ENCODE data around the gene TUBB3.
"Not testable (repeated sequence)": the region's sequence is repeated elsewhere in the genome, so short reads cannot be mapped to it uniquely, and the experiment has no call there.

Gene TUBB3

GRCh38 chr16:89903908-89904515 lies 19.1 kb upstream of the TUBB3 start:
- no peak for DNase-seq

DNA sequence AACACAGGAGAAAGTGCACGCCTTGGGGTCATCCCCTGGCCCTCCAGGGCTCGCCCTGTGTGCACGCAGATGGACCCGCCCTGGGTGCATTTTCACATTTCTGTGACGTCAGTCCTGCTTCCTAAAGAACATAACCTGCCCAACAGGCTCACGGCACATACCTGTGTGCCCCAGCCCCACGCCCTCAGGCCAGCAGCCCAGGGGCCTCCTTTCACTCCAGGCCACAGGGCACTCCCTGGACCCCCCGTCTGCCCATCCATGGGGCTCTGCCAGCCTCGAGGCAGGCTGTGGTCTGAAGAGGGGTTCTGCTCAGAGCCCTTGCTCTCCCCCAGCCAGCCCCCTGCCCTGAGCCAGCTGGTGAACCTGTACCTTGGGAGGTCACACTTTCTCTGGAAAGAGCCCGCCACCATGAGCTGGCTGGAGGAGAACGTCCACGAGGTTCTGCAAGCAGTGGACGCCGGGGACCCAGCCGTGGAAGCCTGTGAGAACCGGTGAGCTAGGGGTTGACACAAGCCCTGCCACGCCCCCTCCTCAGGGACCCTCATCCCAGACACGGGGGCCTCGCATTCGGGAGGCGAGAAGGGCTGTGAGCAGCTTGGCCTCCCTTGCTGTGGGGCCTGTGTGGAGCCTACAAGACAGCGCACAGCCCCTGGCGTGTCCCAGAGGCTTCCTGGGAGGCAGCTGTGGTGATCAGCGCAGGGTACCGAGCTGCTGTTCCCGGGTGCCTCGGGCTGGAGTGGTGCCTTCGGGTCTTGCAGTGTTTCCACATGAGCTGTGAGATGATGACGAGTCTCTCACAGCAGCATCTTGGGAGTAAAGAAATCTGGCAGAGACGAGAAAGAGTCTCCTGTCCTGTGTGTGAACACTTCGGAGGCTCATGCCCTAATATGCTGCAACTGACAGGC lies 18.3 kb upstream of the TUBB3 start:
- DNase-seq, result no peak

DNA sequence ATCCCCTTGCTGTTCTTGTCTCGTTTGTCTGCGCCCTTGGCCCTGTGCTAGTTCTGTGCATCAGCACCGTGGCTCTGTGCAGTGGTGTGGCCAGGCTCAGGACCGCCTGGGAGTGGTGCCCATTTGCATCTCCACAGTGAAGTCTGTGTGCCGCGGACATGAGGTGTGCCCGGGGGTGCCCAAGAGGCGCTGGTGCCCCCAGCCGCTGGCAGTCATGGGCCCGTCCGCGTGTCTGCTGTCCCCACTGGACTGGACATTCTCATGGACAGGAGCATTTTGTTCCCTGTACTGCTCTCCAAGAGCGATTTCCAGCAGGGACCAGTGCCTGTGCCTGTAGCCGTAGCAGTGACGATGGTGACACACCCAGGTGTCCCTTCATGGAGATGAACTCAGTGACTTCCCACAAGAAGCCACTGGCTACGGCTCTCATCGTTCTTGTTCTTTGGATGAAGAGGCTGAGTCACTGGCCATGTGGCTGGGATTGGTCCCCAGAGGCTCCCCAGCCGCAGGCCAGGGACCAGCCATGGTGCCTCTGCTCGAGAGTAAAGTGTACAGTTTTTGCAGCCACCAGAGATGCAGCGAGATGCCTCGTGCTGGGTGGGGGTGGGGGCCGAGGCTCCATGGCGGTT lies 17.5 kb upstream of the TUBB3 start:
- no peak for DNase-seq

- DNase-seq, result no peak
These were observed 16.8 kb upstream of the TUBB3 start for GRCh38 chr16:89906140-89907025.

DNA sequence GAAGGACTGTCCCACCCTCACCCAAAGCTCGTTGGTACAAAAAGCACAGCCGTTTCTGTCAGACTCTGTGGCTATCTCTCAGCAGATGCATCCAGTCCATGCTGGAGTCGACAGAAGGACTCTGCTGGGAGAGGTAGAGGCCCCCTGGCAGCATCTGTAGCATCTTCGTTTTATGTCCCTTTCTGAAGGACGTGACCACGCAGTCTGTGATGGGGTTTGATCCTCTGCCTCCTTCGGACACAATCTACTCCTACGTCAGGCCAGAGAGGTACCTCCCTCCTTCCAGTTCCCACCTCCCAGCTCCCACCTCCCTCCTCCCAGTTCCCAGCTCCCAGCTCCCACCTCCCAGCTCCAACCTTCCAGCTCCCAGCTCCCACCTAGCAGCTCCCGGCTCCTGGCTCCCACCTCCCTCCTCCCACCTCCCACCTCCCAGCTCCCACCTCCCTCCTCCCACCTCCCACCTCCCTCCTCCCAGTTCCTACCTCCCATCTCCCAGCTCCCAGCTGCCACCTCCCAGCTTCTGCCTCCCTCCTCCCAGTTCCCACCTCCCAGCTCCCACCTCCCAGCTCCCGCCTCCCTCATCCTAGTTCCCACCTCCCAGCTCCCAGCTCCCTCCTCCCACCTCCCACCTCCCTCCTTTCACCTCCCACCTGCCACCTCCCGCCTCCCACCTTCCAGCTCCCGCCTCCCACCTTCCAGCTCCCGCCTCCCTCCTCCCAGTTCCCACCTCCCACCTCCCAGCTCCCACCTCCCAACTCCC lies 15.9 kb upstream of the TUBB3 start:
- DNase-seq, result no peak

DNA sequence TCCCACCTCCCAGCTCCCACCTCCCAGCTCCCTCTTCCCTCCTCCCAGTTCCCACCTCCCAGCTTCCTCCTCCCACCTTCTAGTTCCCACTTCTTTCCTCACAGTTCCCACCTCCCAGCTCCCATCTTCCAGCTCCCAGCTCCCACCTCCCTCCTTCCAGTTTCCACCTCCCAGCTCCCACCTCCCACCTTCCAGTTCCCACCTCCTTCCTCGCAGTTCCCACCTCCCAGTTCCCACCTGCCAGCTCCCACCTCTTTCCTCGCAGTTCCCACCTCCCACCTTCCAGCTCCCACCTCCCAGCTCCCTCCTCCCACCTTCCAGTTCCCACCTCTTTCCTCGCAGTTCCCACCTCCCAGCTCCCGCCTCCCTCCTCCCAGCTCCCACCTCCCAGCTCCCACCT lies 14.9 kb upstream of the TUBB3 start:
- DNase-seq, result no peak

DNA sequence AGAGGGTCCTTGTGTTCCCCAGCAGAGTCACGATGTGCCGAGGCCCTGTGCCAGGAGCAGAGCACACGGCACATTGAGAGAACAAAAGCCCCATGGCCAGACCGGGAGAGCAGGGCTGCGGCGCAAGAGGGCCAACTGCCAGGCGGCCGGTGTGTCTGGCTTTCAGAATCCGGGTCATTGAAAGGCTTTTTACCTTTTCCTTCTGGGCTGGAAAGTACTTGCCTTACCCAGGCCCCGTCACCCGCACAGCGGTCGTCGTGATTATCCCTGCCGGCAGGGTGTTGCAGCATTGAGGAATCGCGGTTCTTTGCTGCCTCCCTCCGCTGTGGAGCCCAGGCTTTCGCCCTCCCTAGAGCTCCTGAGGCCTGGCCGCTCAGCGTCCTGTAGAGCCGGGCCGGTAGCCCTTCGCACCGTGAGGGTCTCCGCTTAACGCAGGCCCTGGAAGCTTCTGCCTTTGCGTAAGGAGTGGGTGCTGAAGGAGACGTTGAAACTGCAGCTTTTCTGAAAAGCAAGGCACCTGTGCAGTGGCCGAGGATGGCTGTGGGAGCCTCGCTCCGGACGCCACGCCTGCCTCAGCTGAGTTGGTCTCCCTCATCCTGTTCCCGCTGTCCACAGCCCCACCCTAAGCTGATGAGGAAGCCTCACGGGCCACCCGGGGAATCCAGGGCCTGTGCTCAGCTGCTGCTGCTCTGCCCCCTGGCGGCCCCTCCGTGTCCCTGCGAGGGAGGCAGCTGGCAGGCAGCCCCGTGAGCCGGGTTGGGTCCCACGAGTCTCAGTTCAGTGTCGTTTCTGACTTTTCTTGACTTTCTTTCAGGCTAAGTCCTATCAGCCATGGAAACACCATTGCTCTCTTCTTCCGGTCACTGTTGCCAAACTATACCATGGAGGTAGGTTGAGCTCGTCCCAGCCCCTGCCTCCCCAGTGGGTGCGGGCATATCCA lies 13.1 kb upstream of the TUBB3 start:
- DNase-seq, result peak; percentile 63

- no peak for DNase-seq
These were observed 12.3 kb upstream of the TUBB3 start for GRCh38 chr16:89910717-89911354.

DNA sequence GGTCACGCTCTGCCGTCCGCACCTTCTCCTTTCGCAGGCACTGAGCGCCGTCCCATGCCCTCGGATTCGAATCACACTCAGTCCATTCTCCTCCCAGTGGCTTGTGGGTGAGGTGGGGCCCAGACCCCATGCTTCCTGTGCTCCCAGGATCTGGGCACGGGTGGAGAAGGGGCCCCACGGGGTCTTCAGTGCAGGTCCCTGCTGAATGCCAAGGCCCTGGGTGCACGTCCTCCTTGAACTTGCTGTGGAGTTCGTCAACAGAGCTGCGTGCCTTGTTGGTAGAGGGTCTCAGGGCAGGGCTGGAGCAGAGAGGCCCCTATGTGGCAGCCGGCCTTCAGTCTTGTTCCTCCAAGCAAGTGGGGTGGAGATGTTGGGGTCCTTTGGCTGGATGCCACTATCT lies 11.8 kb upstream of the TUBB3 start:
- DNase-seq, result no peak

DNA sequence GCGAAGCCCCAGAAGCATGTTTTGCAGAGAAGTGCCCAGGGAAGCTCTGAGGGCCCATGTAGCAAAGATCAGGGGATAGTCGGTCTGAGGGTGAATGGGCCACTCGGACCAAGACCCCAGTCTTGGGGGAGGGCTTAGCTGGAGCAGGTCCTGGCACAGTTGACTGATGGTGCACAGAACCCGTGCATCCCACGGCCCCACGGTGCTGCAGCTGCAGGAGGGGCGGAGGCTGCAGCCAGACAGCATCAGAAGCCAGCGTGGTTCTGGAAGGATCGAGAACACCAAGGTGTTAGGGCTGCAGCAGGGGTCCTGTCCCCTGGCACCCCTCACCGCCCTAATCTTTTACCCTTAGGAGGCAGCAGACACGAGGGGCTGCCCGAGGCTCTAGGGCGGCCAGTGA lies 11.0 kb upstream of the TUBB3 start:
- DNase-seq, result no peak

DNA sequence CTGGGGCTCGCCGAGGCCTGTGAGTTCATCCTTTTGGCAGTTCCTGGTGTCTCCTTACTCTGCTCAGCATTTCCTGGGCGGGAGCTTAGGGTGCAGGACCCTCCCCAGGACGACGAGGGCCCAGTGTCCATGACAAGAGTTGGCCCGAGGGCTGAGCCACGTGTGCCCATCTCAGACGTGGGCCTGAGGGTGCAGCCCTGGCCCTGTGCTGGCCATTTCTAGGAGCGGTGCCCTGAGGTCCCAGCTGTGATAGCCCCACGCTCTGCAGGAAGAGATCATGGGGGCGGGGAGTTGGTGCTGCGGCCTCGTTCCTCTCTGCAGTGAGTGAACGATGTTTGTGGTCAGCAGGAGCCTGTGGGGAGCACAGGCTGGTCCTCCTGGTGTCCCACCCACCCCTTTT lies 10.5 kb upstream of the TUBB3 start:
- DNase-seq, result no peak

GRCh38 chr16:89913408-89914387 lies 9.4 kb upstream of the TUBB3 start:
- no peak for DNase-seq

DNA sequence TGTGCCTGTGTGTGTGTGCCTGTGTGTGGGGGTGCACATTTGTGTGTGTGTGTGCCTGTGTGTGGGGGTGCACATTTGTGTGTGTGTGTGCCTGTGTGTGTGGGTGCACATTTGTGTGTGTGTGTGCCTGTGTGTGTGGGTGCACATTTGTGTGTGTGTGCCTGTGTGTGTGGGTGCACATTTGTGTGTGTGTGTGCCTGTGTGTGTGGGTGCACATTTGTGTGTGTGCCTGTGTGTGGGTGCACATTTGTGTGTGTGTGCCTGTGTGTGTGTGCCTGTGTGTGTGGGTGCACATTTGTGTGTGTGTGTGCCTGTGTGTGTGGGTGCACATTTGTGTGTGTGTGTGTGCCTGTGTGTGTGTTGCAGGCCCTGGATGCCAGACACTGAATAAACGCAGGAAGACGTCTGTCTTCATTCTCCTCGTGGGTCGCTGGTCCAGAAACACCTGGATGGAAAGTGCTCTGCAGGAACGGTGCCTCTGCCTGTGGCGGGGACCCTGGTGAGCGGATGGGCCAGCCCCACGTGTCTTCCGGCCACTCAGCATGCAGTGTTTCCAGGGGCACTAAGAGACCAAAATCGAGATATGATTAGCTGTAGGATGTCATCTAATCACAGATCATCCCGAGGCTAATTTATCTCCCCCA lies 8.4 kb upstream of the TUBB3 start:
- not testable (repeated sequence) for DNase-seq

DNA sequence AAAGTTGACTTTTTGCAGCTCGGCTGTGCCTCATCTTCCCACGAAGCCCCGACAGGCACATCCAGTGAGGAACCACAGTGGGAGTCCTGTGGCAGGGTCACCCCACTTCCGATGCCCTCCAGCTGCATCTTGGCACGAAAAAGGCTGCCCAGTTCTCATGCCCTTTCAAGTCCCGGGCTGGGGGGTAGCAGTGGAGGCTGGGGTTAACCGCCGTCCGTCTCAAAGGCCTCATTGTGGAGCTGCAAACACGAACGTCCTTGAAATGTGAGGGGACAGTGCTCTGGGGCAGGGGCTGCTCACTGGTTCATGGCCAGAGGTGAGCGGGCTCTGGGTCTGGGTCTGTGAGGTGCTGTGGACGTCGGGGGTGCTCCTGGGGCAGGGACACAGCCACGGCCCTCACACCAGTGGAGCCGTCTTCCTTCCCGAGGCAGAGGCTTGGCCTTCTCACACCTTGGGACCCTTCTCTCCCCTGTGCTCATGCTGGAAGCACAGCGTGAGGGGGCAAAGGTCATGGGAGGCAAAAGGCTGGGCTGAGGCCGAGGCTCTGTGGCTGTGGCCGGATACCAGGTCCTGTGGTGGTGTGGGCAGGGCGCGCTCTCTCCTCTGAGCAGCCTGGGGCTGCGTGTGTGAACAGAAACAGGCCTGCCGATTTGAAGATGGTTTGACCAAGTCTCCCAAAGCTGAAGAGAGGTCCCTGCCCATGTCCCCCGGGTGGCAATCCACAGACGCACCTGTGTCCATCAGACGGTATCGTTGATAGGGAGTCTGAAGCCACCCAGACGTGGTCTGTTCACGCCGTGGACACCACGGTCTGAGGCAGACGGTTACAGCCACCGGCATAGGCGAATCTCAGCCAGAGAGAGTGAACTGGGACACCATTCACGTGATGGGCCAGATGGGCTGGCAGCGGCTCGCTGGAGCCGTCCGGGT lies 7.6 kb upstream of the TUBB3 start:
- no peak for DNase-seq

GRCh38 chr16:89917773-89918452 lies 5.2 kb upstream of the TUBB3 start:
- peak; percentile 61 for DNase-seq

- no peak for DNase-seq
These were observed 4.4 kb upstream of the TUBB3 start, which contains the start of gene MC1R for GRCh38 chr16:89918453-89919347. TSS of gene MC1R (plus strand) at chr16:89918862. CDS start at chr16:89919259, 397 bp downstream.
